Central memory CD8-positive, alpha-beta T cell (primary cell): ENCODE data around the gene ELFN1.

Experiments used
- ATAC-seq: fragments of 150-1000 bp; cut with Tn5 transposase; replicated peaks from 2 replicates; pipeline ENCODE4 v1.10.0; 2022; ENCODE audit warnings: mild to moderate bottlenecking, moderate FRiP score, moderate number of reproducible peaks; ENCODE audit not compliant: poor library complexity, severe bottlenecking; ENCODE audit errors: extremely low read depth
- DNase-seq, 2 donors: peaks; one replicate each; pipeline ENCODE4 v3.0.0; 2021; ENCODE audit warnings: low spot score in 2 of 2
- H3K27ac Mint-ChIP-seq: one replicate; pipeline ENCODE4 v1.8.0; 2022; ENCODE audit warnings: low read depth, mild to moderate bottlenecking, moderate library complexity, mixed read lengths
- H3K27me3 Mint-ChIP-seq: one replicate; pipeline ENCODE4 v1.8.0; 2022; ENCODE audit warnings: mixed read lengths
- H3K36me3 Mint-ChIP-seq: one replicate; pipeline ENCODE4 v1.8.0; 2022; ENCODE audit warnings: mild to moderate bottlenecking, moderate library complexity, mixed read lengths; ENCODE audit not compliant: insufficient read depth
- H3K4me1 Mint-ChIP-seq: one replicate; pipeline ENCODE4 v1.8.0; 2022; ENCODE audit warnings: mixed read lengths
- H3K4me3 Mint-ChIP-seq: one replicate; pipeline ENCODE4 v1.8.0; 2022; ENCODE audit warnings: mild to moderate bottlenecking, moderate library complexity, mixed read lengths
- H3K9me3 Mint-ChIP-seq: one replicate; pipeline ENCODE4 v1.8.0; 2022; ENCODE audit warnings: mixed read lengths

Gene ELFN1

GRCh38 chr7:1700086-1700485, 30.0 kb downstream of the ELFN1 start:
- peaks cover 9% of the 10 kb centered on the region for H3K9me3 Mint-ChIP-seq
- DNase-seq (no peak), ATAC-seq (no peak)
- H3K27ac Mint-ChIP-seq, result no peak overlapping the region
- H3K27me3 Mint-ChIP-seq, result peaks cover 32% of the 10 kb centered on the region
- H3K4me1 Mint-ChIP-seq, result no peaks in the 10 kb centered on the region
- no peaks in the 10 kb centered on the region for H3K36me3 Mint-ChIP-seq
- no peak overlapping the region for H3K4me3 Mint-ChIP-seq

GRCh38 chr7:1700536-1701333, 30.7 kb downstream of the ELFN1 start:
- ATAC-seq (no peak), DNase-seq (no peak)
- Mint-ChIP-seq H3K27ac (no peak overlapping the region), H3K9me3 (peaks cover 9% of the 10 kb centered on the region), H3K4me1 (no peaks in the 10 kb centered on the region), H3K36me3 (no peaks in the 10 kb centered on the region), H3K4me3 (no peak overlapping the region), H3K27me3 (peaks cover 32% of the 10 kb centered on the region)

GRCh38 chr7:1702652-1703051, 32.6 kb downstream of the ELFN1 start:
- no peak overlapping the region for H3K27ac Mint-ChIP-seq
- no peak for DNase-seq
- ATAC-seq, result no peak

GRCh38 chr7:1703441-1703840, 33.4 kb downstream of the ELFN1 start:
- peaks cover 32% of the 10 kb centered on the region for H3K27me3 Mint-ChIP-seq
- H3K9me3 Mint-ChIP-seq, result peaks cover 9% of the 10 kb centered on the region
- DNase-seq, result no peak
- no peaks in the 10 kb centered on the region for H3K36me3 Mint-ChIP-seq
- no peak overlapping the region for H3K27ac Mint-ChIP-seq
- H3K4me3 Mint-ChIP-seq, result no peak overlapping the region
- no peak for ATAC-seq
- no peaks in the 10 kb centered on the region for H3K4me1 Mint-ChIP-seq

More at GRCh38 chr7:1702652-1703051, 32.6 kb downstream of the ELFN1 start:
- Mint-ChIP-seq H3K4me3 (no peak overlapping the region), H3K27me3 (peaks cover 32% of the 10 kb centered on the region), H3K9me3 (peaks cover 9% of the 10 kb centered on the region), H3K4me1 (no peaks in the 10 kb centered on the region), H3K36me3 (no peaks in the 10 kb centered on the region)

- DNase-seq, result no peak
Observed at GRCh38 chr7:1703871-1704810, 34.1 kb downstream of the ELFN1 start.

GRCh38 chr7:1704811-1705738, 35.0 kb downstream of the ELFN1 start:
- no peak overlapping the region for H3K27ac Mint-ChIP-seq
- H3K4me1 Mint-ChIP-seq, result no peaks in the 10 kb centered on the region
- peaks cover 3% of the 10 kb centered on the region for H3K36me3 Mint-ChIP-seq
- DNase-seq (no peak), ATAC-seq (no peak)
- no peak overlapping the region for H3K4me3 Mint-ChIP-seq
- peaks cover 38% of the 10 kb centered on the region for H3K27me3 Mint-ChIP-seq
- H3K9me3 Mint-ChIP-seq, result peaks cover 9% of the 10 kb centered on the region

More at GRCh38 chr7:1703871-1704810, 34.1 kb downstream of the ELFN1 start:
- ATAC-seq, result no peak
- no peaks in the 10 kb centered on the region for H3K4me1 Mint-ChIP-seq
- H3K27ac Mint-ChIP-seq, result no peak overlapping the region
- H3K27me3 Mint-ChIP-seq, result peaks cover 39% of the 10 kb centered on the region
- H3K4me3 Mint-ChIP-seq, result no peak overlapping the region
- peaks cover 9% of the 10 kb centered on the region for H3K9me3 Mint-ChIP-seq
- peaks cover 3% of the 10 kb centered on the region for H3K36me3 Mint-ChIP-seq

- peaks cover 30% of the 10 kb centered on the region for H3K27me3 Mint-ChIP-seq
- no peak overlapping the region for H3K27ac Mint-ChIP-seq
- DNase-seq, result no peak
- H3K36me3 Mint-ChIP-seq, result peaks cover 3% of the 10 kb centered on the region
- H3K9me3 Mint-ChIP-seq, result peaks cover 9% of the 10 kb centered on the region
- ATAC-seq, result no peak
- no peaks in the 10 kb centered on the region for H3K4me1 Mint-ChIP-seq
- no peak overlapping the region for H3K4me3 Mint-ChIP-seq
Observed at GRCh38 chr7:1705856-1706255, 35.8 kb downstream of the ELFN1 start.

GRCh38 chr7:1706381-1706720, 36.3 kb downstream of the ELFN1 start:
- Mint-ChIP-seq H3K27ac (peak overlapping the region; percentile 44), H3K4me1 (no peaks in the 10 kb centered on the region), H3K4me3 (no peak overlapping the region), H3K27me3 (peaks cover 28% of the 10 kb centered on the region), H3K36me3 (peaks cover 3% of the 10 kb centered on the region), H3K9me3 (peaks cover 9% of the 10 kb centered on the region)
- DNase-seq, result no peak
- ATAC-seq, result no peak

- ATAC-seq (no peak), DNase-seq (no peak)
- Mint-ChIP-seq H3K4me1 (no peaks in the 10 kb centered on the region), H3K36me3 (peaks cover 3% of the 10 kb centered on the region), H3K27ac (peak overlapping the region; percentile 44), H3K4me3 (no peak overlapping the region), H3K9me3 (peaks cover 9% of the 10 kb centered on the region), H3K27me3 (peaks cover 24% of the 10 kb centered on the region)
Observed at GRCh38 chr7:1706721-1707613, 36.9 kb downstream of the ELFN1 start.

GRCh38 chr7:1707756-1708595, 37.9 kb downstream of the ELFN1 start:
- H3K9me3 Mint-ChIP-seq, result peaks cover 4% of the 10 kb centered on the region
- H3K27ac Mint-ChIP-seq, result no peak overlapping the region
- no peak for DNase-seq

More at GRCh38 chr7:1707756-1708595, 37.9 kb downstream of the ELFN1 start:
- Mint-ChIP-seq H3K36me3 (peaks cover 3% of the 10 kb centered on the region), H3K4me3 (no peak overlapping the region), H3K27me3 (peaks cover 14% of the 10 kb centered on the region), H3K4me1 (no peaks in the 10 kb centered on the region)
- no peak for ATAC-seq
